Measurements from ENCODE around the gene CGA. TPM values are rescaled to one million over a fixed set of nuclear protein-coding genes. Genes with fewer than 3 reads are reported as not detected.

The CGA gene
- total and polyA plus RNA-seq, 7 donors = not detected

DNA sequence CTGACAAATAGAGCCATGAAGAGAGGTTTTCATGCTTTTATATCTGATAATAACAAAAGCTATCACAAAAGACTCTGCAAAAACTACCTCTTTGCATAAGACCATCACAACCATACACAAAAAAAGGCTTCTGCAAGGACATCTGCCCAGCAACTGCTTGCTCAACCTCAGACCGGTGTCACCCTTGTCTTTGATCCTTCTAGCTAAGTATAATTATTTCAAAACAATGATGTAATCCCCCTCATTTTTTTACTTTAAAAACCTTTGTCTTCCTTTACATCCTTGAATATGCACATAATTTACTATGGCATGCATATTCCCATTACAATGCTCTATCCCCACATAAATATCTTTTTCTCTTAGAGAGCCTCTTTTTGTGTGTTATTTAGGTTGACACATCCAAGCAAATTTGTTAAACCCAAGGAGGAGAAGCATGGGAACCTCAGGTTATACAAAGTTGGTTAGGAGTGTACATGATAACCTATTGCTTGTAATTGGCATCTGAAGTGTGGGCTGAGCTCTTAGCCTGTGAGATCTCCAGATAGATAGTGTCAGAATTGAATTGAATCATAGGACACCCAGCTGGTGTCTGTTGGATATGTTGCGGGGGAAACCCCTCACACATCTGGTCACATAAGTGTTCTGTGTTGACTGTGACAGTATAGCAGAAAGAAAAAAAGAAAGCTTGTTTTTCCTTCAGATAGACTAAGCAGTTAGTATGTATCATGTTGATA, 20.7 kb upstream of the CGA start:
- H3K36me3 ChIP-seq = no peaks in the 10 kb centered on the region
- H3K9me3 ChIP-seq = no peaks in the 10 kb centered on the region
- no peaks in the 10 kb centered on the region for H3K4me1 ChIP-seq
- no peak overlapping the region for H3K27ac ChIP-seq
- TF ChIP-seq POLR2AphosphoS5 (IDR thresholded peaks at IDR 0.05) (no peak), EP300 (IDR thresholded peaks at IDR 0.05) (no peak), POLR2A (IDR thresholded peaks at IDR 0.05) (no peak)
- TF ChIP-seq, protein P1, sequence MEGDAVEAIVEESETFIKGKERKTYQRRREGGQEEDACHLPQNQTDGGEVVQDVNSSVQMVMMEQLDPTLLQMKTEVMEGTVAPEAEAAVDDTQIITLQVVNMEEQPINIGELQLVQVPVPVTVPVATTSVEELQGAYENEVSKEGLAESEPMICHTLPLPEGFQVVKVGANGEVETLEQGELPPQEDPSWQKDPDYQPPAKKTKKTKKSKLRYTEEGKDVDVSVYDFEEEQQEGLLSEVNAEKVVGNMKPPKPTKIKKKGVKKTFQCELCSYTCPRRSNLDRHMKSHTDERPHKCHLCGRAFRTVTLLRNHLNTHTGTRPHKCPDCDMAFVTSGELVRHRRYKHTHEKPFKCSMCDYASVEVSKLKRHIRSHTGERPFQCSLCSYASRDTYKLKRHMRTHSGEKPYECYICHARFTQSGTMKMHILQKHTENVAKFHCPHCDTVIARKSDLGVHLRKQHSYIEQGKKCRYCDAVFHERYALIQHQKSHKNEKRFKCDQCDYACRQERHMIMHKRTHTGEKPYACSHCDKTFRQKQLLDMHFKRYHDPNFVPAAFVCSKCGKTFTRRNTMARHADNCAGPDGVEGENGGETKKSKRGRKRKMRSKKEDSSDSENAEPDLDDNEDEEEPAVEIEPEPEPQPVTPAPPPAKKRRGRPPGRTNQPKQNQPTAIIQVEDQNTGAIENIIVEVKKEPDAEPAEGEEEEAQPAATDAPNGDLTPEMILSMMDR (IDR thresholded peaks at IDR 0.05) = no peak
- H3K27me3 ChIP-seq = no peaks in the 10 kb centered on the region
- 68 to 89% methylated on average over 2 of the region's 2 CpGs for WGBS, 2 donors
- H3K4me3 ChIP-seq = no peak overlapping the region
- DNase-seq = no peak
- intact Hi-C loops (cut with DNase I) = no loop called here

DNA sequence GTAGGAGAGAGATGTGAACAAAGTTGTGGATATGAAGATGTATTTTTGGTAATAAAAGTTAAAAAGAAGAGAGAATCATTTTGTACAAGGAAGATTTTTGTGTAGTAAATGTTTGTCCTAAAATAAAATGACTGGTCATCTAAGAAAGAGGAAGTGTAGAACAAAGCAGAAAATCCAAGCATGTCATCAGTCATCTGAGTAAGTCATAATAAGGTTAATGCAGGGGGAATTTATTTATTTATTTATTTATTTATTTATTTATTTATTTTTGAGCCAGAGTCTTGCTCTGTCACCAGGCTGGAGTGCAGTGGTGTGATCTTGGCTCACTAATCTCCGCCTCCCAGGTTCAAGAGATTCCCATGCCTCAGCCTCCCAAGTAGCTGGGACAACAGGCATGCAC, 15.7 kb upstream of the CGA start:
- Histone ChIP-seq H3K27me3 (no peaks in the 10 kb centered on the region), H3K4me3 (no peak overlapping the region), H3K27ac (no peak overlapping the region), H3K4me1 (no peaks in the 10 kb centered on the region), H3K9me3 (no peaks in the 10 kb centered on the region), H3K36me3 (no peaks in the 10 kb centered on the region)
- 91 to 98% methylated on average over 1 of the region's 1 CpG for WGBS, 2 donors
- DNase-seq = no peak
- TF ChIP-seq POLR2A (IDR thresholded peaks at IDR 0.05) (no peak), EP300 (IDR thresholded peaks at IDR 0.05) (no peak), POLR2AphosphoS5 (IDR thresholded peaks at IDR 0.05) (no peak)
- TF ChIP-seq, protein P1 (IDR thresholded peaks at IDR 0.05) = no peak
- intact Hi-C loops (cut with DNase I) = no loop called here

DNA sequence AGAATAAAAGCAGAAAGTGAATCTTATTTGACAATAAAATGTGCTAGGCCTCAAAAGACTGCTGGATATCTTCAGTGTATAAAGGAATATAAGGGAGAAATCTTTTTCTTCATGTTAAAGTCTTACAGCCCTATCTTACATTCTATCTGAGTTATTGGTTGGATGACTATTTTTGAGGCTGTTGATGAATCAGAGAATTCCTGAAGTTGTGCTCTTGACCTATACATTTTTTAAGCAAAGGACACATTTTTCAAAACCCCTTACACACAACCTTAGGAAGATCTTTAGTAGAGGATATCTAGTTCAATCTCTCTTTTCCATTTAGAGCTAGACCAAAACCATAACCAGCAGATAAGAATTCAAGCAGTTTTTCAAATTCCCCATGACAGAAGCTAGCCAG, 10.9 kb upstream of the CGA start:
- intact Hi-C loops (cut with DNase I) = no loop called here

DNA sequence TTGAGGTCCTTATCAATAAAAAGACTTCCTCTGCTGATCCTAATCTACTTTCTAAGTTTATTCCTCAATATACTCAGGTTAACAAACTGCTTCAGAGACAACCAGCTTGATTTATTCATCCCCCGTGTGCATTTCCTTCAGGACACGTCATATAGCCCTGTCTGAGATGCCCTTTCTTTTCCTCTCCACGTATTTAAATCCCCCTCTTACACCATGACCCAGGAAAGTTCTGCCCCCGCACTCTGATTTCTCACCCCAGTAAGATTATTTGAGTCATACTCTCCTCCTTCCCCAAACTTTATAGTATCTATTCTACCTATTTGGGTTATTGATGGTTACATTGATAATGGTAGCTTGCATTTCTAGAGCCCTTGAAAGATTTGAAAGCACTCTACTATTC, 9.8 kb upstream of the CGA start:
- WGBS, 2 donors = 74 to 80% methylated on average over 4 of the region's 4 CpGs

More for the DNA sequence above, 10.9 kb upstream of the CGA start:
- TF ChIP-seq, protein P1 (IDR thresholded peaks at IDR 0.05) = no peak
- no peaks in the 10 kb centered on the region for H3K9me3 ChIP-seq
- no peak overlapping the region for H3K27ac ChIP-seq
- no peak for DNase-seq
- H3K4me3 ChIP-seq = no peak overlapping the region
- no peaks in the 10 kb centered on the region for H3K36me3 ChIP-seq
- H3K4me1 ChIP-seq = no peaks in the 10 kb centered on the region
- no peaks in the 10 kb centered on the region for H3K27me3 ChIP-seq

More for the DNA sequence above, 9.8 kb upstream of the CGA start:
- no peaks in the 10 kb centered on the region for H3K9me3 ChIP-seq
- TF ChIP-seq EP300 (IDR thresholded peaks at IDR 0.05) = no peak
- TF ChIP-seq POLR2A (IDR thresholded peaks at IDR 0.05) = no peak
- TF ChIP-seq, protein P1 (IDR thresholded peaks at IDR 0.05) = no peak
- no peak for TF ChIP-seq POLR2AphosphoS5 (IDR thresholded peaks at IDR 0.05)
- intact Hi-C loops (cut with DNase I) = no loop called here
- no peak for DNase-seq
- no peaks in the 10 kb centered on the region for H3K36me3 ChIP-seq
- no peaks in the 10 kb centered on the region for H3K4me1 ChIP-seq
- no peak overlapping the region for H3K4me3 ChIP-seq
- no peak overlapping the region for H3K27ac ChIP-seq
- no peaks in the 10 kb centered on the region for H3K27me3 ChIP-seq
